Liver (tissue), 9 donors: ENCODE results near the gene ABHD10. TPM values are rescaled to one million over a fixed set of nuclear protein-coding genes. Genes with fewer than 3 reads are reported as not detected.

Experiments
- DNase-seq: peaks from one replicate; pipeline ENCODE4 v3.0.0-alpha.2; 2017; ENCODE audit warnings: low spot score
- H3K27ac ChIP-seq, 2 donors: one replicate each; pipeline ENCODE4 v1.7.0; 2013; ENCODE audit warnings: inconsistent platforms in 2 of 2, low read length in 2 of 2, control low read depth in 1 of 2, low read depth in 1 of 2, mild to moderate bottlenecking in 1 of 2
- H3K27me3 ChIP-seq, 4 donors: one replicate each; pipeline versions ENCODE4 v1.6.1 to v1.7.0; 2013; ENCODE audit warnings: low read length in 3 of 4, inconsistent platforms in 1 of 4, mild to moderate bottlenecking in 1 of 4, moderate library complexity in 1 of 4; ENCODE audit not compliant: control insufficient read depth in 4 of 4, insufficient read depth in 4 of 4
- H3K36me3 ChIP-seq, 4 donors: one replicate each; pipeline versions ENCODE4 v1.6.1 to v1.7.0; 2013; ENCODE audit warnings: low read length in 3 of 4, mild to moderate bottlenecking in 3 of 4, low read depth in 1 of 4, moderate library complexity in 1 of 4; ENCODE audit not compliant: control insufficient read depth in 4 of 4, insufficient read depth in 3 of 4
- H3K4me1 ChIP-seq, 4 donors: one replicate each; pipeline versions ENCODE4 v1.6.1 to v1.7.0; 2013; ENCODE audit warnings: low read length in 3 of 4, mild to moderate bottlenecking in 3 of 4, moderate library complexity in 1 of 4; ENCODE audit not compliant: control insufficient read depth in 4 of 4, insufficient read depth in 4 of 4
- H3K4me3 ChIP-seq, 3 donors: one replicate each; pipeline versions ENCODE4 v1.6.1 to v1.7.0; 2013; ENCODE audit warnings: low read length in 3 of 3, control low read depth in 1 of 3, low read depth in 1 of 3, mild to moderate bottlenecking in 1 of 3
- H3K9ac ChIP-seq, 2 donors: one replicate each; pipeline ENCODE4 v1.7.0; 2013; ENCODE audit warnings: low read length in 2 of 2, mild to moderate bottlenecking in 2 of 2, moderate library complexity in 2 of 2, control low read depth in 1 of 2, low read depth in 1 of 2
- H3K9me3 ChIP-seq, 4 donors: one replicate each; pipeline versions ENCODE4 v1.6.1 to v1.7.0; 2013; ENCODE audit warnings: low read length in 3 of 4; ENCODE audit not compliant: control insufficient read depth in 4 of 4
- EGR1 ChIP-seq, 2 donors: IDR thresholded peaks; 2 replicates each; pipeline ENCODE4 v1.6.1; 2016 to 2018; ENCODE audit warnings: antibody characterized with exemption in 2 of 2, low read depth in 2 of 2
- FOXA1 ChIP-seq: IDR thresholded peaks from 2 replicates; pipeline ENCODE4 v1.6.1; 2016; ENCODE audit warnings: antibody characterized with exemption
- FOXA2 ChIP-seq: IDR thresholded peaks from 2 replicates; pipeline ENCODE4 v1.6.1; 2016; ENCODE audit warnings: antibody characterized with exemption
- GABPA ChIP-seq, 2 donors: IDR thresholded peaks in 1 of 2; conservative IDR thresholded peaks in 1 of 2; 2 replicates each; pipeline ENCODE4 v1.6.1; 2016; ENCODE audit warnings: antibody characterized with exemption in 2 of 2, mild to moderate bottlenecking in 1 of 2, moderate library complexity in 1 of 2
- HNF4A ChIP-seq, 2 donors: conservative IDR thresholded peaks; 2 replicates each; pipeline ENCODE4 v1.6.1; 2016; ENCODE audit warnings: antibody characterized with exemption in 2 of 2, mild to moderate bottlenecking in 2 of 2
- HNF4G ChIP-seq: IDR thresholded peaks from 2 replicates; pipeline ENCODE4 v1.6.1; 2016; ENCODE audit warnings: antibody characterized with exemption
- JUND ChIP-seq, 2 donors: IDR thresholded peaks; 2 replicates each; pipeline ENCODE4 v1.6.1; 2016; ENCODE audit warnings: antibody characterized with exemption in 2 of 2
- NR2F2 ChIP-seq: IDR thresholded peaks from 2 replicates; pipeline ENCODE4 v1.6.1; 2016; ENCODE audit warnings: antibody characterized with exemption
- RAD21 ChIP-seq, 2 donors: IDR thresholded peaks; 2 replicates each; pipeline ENCODE4 v1.6.1; 2016; ENCODE audit warnings: antibody characterized with exemption in 2 of 2, mild to moderate bottlenecking in 2 of 2
- RXRA ChIP-seq, 2 donors: IDR thresholded peaks; 2 replicates each; pipeline ENCODE4 v1.6.1; 2017 to 2018; ENCODE audit warnings: antibody characterized with exemption in 2 of 2, mild to moderate bottlenecking in 1 of 2
- SP1 ChIP-seq: IDR thresholded peaks from 2 replicates; pipeline ENCODE4 v1.6.1; 2018; ENCODE audit warnings: antibody characterized with exemption, mild to moderate bottlenecking
- TAF1 ChIP-seq: conservative IDR thresholded peaks from 2 replicates; pipeline ENCODE4 v1.6.1; 2016; ENCODE audit warnings: antibody characterized with exemption, mild to moderate bottlenecking
- YY1 ChIP-seq: IDR thresholded peaks from 2 replicates; pipeline ENCODE4 v1.6.1; 2016; ENCODE audit warnings: antibody characterized with exemption, mild to moderate bottlenecking
- WGBS: extraction: QIAGEN DNeasy Blood & Tissue Kit; methylation state at CpG from one replicate; pipeline ENCODE4 v1.1.7; 2013; 5-methylcytosine and 5-hydroxymethylcytosine counted together
- polyA plus RNA-seq, 2 donors: library from polyadenylated mRNA; stranded (reverse) in 1 of 2; unstranded in 1 of 2; fragments of 200-250 nt in 1 of 2; fragments of >200 nt in 1 of 2; fragmentation: Nextera tagmentation in 1 of 2; extraction: Ambion mirVana in 1 of 2; gene quantifications; one replicate each; pipeline versions ENCODE4 v1.2.1 to v1.2.3, GENCODE V29; 2013 to 2015
- total RNA-seq, 2 donors: library from RNA; depleted of rRNA; stranded (reverse); fragments of >200 nt; gene quantifications; one replicate each; pipeline ENCODE4 v1.2.3, GENCODE V29; 2014
- TF ChIP-seq, protein P1 (sequence below): IDR thresholded peaks from 2 replicates; pipeline ENCODE4 v1.6.1; 2016; ENCODE audit warnings: antibody characterized with exemption
- TF ChIP-seq, protein P2 (sequence below): fragments of 150-350 bp; IDR thresholded peaks from 2 replicates; pipeline ENCODE4 v1.5.1; 2017; ENCODE audit warnings: improper control_type of control experiment, low read depth, low read length; ENCODE audit not compliant: missing input control
- TF ChIP-seq, protein P3 (sequence below): IDR thresholded peaks from 2 replicates; pipeline ENCODE4 v1.6.1; 2016; ENCODE audit warnings: antibody characterized with exemption, mild to moderate bottlenecking
- TF ChIP-seq, protein P4 (sequence below): IDR thresholded peaks from 2 replicates; pipeline ENCODE4 v1.6.1; 2016; ENCODE audit warnings: antibody characterized with exemption
- TF ChIP-seq, protein P5 (sequence below): IDR thresholded peaks from 2 replicates; pipeline ENCODE4 v1.6.1; 2016; ENCODE audit warnings: antibody characterized with exemption
- donor health status: healthy.
- donor health status: healthy.
- donor health status: healthy.
- donor health status: healthy.
- donor health status: healthy.

The ABHD10 gene
- total and polyA plus RNA-seq, 4 donors, result 15.1 to 22.1 (median 18.9) TPM

DNA sequence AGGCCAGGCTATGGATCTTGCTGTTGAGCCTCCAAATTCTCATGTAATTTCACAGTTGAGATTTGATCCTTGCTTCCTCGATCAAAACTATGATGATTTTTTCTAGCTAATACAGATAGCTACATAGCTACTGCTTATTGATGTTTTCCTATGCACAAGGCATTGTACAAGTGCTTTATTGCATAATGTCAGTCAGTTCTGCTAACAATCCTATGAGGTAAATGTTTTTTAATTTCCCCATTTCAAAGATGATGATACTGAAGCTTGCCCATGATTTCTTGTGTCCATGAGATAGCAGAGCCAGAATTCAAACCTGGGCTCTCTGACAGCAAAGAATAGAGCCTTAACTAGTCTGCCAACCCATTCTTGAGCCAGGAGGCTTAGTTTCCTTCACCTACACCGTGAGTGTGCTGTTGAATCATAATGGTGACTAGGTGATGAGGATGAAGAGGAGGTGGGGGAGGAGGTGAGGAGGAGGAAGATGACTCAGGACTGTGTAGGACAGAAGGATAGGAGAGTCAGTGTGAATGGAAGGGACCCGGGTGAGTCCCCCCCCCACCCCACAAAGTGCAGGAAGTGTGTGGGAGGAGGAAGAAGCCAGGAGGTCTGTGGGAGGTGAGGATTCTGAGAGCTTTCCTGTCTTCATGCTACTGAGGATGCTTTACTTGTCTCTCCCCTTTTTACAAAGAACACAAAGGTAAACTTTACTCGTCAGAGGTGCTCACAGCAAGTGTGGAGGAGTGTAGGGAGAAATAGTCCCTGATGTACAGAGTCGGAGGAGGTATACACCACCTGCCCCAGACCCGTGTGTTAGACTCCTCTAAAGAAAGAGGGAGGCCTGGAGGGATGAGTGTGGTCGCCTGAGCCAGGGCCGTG is 23.5 kb downstream of the ABHD10 start:
- Histone ChIP-seq H3K4me3 (no peak overlapping the region), H3K9ac (no peak overlapping the region), H3K27me3 (peaks cover 0 to 3% (median 0%) of the 10 kb centered on the region in 4 donors), H3K27ac (no peak overlapping the region), H3K4me1 (peaks cover 0 to 12% (median 7%) of the 10 kb centered on the region in 4 donors), H3K9me3 (no peaks in the 10 kb centered on the region), H3K36me3 (no peaks in the 10 kb centered on the region)
- no peak for DNase-seq
- 86% methylated on average over 8 of the region's 8 CpGs for WGBS
- TF ChIP-seq, protein P1, sequence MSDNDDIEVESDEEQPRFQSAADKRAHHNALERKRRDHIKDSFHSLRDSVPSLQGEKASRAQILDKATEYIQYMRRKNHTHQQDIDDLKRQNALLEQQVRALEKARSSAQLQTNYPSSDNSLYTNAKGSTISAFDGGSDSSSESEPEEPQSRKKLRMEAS, result no peak
- TF ChIP-seq FOXA2 (no peak), RAD21 (IDR thresholded peaks at IDR 0.05) (no peak), TAF1 (no peak), NR2F2 (no peak), HNF4A (conservative IDR thresholded peaks at IDR 0.05) (no peak), GABPA (IDR thresholded peaks at IDR 0.05 in 1 of 2, conservative IDR thresholded peaks at IDR 0.05 in 1 of 2) (no peak), EGR1 (IDR thresholded peaks at IDR 0.05; ENCODE audit: low read depth in 2 of 2) (no peak), RXRA (IDR thresholded peaks at IDR 0.05) (no peak), FOXA1 (no peak), JUND (IDR thresholded peaks at IDR 0.05) (no peak), HNF4G (no peak), YY1 (no peak), SP1 (no peak)
- TF ChIP-seq, protein P2, sequence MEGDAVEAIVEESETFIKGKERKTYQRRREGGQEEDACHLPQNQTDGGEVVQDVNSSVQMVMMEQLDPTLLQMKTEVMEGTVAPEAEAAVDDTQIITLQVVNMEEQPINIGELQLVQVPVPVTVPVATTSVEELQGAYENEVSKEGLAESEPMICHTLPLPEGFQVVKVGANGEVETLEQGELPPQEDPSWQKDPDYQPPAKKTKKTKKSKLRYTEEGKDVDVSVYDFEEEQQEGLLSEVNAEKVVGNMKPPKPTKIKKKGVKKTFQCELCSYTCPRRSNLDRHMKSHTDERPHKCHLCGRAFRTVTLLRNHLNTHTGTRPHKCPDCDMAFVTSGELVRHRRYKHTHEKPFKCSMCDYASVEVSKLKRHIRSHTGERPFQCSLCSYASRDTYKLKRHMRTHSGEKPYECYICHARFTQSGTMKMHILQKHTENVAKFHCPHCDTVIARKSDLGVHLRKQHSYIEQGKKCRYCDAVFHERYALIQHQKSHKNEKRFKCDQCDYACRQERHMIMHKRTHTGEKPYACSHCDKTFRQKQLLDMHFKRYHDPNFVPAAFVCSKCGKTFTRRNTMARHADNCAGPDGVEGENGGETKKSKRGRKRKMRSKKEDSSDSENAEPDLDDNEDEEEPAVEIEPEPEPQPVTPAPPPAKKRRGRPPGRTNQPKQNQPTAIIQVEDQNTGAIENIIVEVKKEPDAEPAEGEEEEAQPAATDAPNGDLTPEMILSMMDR, result no peak
- TF ChIP-seq, protein P3, sequence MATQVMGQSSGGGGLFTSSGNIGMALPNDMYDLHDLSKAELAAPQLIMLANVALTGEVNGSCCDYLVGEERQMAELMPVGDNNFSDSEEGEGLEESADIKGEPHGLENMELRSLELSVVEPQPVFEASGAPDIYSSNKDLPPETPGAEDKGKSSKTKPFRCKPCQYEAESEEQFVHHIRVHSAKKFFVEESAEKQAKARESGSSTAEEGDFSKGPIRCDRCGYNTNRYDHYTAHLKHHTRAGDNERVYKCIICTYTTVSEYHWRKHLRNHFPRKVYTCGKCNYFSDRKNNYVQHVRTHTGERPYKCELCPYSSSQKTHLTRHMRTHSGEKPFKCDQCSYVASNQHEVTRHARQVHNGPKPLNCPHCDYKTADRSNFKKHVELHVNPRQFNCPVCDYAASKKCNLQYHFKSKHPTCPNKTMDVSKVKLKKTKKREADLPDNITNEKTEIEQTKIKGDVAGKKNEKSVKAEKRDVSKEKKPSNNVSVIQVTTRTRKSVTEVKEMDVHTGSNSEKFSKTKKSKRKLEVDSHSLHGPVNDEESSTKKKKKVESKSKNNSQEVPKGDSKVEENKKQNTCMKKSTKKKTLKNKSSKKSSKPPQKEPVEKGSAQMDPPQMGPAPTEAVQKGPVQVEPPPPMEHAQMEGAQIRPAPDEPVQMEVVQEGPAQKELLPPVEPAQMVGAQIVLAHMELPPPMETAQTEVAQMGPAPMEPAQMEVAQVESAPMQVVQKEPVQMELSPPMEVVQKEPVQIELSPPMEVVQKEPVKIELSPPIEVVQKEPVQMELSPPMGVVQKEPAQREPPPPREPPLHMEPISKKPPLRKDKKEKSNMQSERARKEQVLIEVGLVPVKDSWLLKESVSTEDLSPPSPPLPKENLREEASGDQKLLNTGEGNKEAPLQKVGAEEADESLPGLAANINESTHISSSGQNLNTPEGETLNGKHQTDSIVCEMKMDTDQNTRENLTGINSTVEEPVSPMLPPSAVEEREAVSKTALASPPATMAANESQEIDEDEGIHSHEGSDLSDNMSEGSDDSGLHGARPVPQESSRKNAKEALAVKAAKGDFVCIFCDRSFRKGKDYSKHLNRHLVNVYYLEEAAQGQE, result no peak
- TF ChIP-seq, protein P4, sequence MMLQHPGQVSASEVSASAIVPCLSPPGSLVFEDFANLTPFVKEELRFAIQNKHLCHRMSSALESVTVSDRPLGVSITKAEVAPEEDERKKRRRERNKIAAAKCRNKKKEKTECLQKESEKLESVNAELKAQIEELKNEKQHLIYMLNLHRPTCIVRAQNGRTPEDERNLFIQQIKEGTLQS, result no peak
- TF ChIP-seq, protein P5, sequence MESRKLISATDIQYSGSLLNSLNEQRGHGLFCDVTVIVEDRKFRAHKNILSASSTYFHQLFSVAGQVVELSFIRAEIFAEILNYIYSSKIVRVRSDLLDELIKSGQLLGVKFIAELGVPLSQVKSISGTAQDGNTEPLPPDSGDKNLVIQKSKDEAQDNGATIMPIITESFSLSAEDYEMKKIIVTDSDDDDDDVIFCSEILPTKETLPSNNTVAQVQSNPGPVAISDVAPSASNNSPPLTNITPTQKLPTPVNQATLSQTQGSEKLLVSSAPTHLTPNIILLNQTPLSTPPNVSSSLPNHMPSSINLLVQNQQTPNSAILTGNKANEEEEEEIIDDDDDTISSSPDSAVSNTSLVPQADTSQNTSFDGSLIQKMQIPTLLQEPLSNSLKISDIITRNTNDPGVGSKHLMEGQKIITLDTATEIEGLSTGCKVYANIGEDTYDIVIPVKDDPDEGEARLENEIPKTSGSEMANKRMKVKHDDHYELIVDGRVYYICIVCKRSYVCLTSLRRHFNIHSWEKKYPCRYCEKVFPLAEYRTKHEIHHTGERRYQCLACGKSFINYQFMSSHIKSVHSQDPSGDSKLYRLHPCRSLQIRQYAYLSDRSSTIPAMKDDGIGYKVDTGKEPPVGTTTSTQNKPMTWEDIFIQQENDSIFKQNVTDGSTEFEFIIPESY, result no peak
